GM13977 (cell line): ENCODE data around the gene NFIB.

Experiments
- DNase-seq: peaks from one replicate; pipeline ENCODE4 v3.0.0; 2012; ENCODE audit warnings: low spot score
- CTCF ChIP-seq: IDR thresholded peaks from 2 replicates; pipeline ENCODE4 v1.5.1; 2012; ENCODE audit warnings: mild to moderate bottlenecking, control low read depth; ENCODE audit not compliant: insufficient read depth; ENCODE audit errors: extremely low read depth, missing control alignments
- in situ Hi-C: fragments of 300-500 bp; cut with MboI; formaldehyde crosslinking; loops from one replicate; pipeline ENCODE4 v1.12.0; 2022; ENCODE audit warnings: low sequenced_read_pairs, low pct_unique_long_range_greater_than_20kb, mixed read lengths, inconsistent platforms; ENCODE audit not compliant: unreplicated experiment

The NFIB gene

DNA sequence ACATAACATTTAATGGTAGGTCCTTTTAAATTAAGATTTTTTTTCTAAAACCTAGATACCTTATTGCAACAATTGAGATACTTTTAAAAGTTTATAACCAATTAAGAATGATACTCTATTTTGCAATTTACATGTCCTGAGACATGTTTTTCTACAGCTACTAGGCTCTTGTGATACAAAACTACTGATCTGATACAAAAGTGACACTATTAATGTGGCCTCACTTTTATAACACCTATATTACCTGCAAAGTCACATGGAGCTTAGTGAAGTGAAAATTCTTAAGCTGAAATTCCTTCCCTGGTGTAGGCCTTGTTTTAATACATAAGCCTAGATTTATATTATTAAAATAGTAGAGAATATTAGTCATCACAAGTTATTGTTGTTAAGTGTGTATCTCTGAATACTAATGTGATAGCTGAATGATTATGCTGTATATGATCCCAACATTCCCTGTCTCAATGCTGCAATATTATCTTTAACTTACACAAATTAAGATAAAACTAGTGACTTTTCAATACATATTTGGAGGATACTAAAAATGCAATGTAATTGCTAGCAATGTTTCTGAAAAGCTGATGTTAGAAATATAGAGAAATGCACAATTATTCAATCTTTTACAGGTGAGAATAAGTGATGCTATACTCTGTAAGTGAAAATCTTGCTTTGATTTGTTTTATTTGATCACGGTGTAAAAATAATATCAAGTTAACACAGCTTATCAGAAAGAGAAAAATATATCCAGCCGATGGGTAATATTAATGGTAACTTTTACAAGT lies 2.6 kb downstream of the NFIB start:
- no peak for DNase-seq
- TF ChIP-seq CTCF: no peak
- in situ Hi-C loops: no loop called here

DNA sequence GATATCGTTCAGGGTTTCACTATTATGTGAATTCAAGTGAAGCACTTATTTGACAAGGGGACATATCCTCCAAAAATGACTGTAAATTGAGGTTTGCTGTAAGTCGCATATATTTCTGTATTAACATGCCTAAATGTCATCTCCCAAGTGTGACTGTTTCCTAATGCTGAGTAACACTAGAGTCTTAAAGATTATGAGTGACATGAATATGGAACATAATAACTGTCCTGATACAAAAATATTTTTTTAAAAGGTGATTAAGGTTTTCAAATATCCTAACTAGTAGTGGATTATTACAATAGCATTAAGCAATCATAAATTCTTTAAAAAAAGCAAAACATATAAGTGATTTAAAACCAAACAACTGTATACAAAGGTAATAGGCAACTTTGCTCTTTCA lies 3.6 kb downstream of the NFIB start:
- in situ Hi-C loops: no loop called here
- no peak for DNase-seq
- TF ChIP-seq CTCF: no peak

DNA sequence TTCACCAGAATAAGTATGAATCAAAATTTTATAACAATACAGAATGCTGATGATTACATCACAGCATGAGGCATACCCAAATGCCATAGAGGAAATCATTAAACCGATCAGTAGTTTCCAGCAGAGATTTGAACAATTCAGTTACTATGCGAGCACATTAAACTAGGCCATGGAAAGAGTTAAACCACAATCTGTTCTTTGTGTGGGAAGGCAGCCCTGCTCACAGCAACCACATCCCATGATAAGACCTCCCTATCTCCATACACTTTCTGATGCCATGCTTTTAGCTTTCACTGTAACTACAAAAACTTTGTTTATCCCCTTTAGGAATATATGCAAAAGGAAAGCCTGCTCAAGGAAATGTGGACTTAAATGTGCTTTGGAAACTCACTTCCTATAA lies 4.5 kb downstream of the NFIB start:
- no peak for DNase-seq
- no peak for TF ChIP-seq CTCF
- in situ Hi-C loops: no loop called here

- in situ Hi-C loops: no loop called here
- no peak for TF ChIP-seq CTCF
- no peak for DNase-seq
Observed at GRCh38 chr9:14308853-14309145, 5.1 kb downstream of the NFIB start.

DNA sequence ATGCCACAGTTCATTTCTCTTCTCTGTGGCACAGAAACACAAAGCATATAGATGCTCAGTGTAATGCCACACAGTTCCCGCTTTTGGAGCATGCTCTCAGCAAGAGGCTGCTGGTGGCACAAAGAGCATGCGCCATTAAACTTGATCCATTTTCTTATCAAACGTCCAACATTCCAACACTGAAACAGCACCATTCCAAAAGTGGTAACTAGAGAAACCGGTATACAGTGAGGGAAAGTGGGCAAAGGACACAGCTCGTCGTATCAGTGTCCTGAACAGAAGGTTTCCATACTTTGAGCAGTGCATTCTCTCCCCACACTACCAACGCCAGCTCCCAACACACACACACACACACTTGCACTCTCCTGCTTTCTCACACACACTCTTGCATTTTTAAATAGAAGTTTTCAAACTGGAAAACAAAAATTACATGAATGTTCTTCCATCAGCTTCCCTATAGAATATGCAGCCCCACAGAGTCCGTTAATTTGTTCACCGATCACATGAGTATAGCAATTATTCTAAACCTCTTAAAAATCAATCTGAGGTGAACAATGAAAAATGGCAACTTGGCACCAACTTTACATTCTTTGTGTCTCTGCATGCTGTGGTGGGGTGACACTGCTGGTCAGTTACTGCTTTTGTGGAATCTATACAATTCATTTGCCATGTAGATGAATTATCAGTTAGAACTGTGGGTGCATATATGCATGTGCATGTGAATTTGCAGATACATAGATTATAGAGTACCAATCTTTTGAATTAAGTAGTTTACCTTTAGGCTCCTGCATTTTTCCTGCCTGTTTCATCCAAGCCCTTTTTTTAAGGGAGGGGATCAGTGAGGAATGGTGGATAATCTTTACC lies 5.7 kb downstream of the NFIB start:
- no peak for TF ChIP-seq CTCF
- in situ Hi-C loops: no loop called here
- no peak for DNase-seq

DNA sequence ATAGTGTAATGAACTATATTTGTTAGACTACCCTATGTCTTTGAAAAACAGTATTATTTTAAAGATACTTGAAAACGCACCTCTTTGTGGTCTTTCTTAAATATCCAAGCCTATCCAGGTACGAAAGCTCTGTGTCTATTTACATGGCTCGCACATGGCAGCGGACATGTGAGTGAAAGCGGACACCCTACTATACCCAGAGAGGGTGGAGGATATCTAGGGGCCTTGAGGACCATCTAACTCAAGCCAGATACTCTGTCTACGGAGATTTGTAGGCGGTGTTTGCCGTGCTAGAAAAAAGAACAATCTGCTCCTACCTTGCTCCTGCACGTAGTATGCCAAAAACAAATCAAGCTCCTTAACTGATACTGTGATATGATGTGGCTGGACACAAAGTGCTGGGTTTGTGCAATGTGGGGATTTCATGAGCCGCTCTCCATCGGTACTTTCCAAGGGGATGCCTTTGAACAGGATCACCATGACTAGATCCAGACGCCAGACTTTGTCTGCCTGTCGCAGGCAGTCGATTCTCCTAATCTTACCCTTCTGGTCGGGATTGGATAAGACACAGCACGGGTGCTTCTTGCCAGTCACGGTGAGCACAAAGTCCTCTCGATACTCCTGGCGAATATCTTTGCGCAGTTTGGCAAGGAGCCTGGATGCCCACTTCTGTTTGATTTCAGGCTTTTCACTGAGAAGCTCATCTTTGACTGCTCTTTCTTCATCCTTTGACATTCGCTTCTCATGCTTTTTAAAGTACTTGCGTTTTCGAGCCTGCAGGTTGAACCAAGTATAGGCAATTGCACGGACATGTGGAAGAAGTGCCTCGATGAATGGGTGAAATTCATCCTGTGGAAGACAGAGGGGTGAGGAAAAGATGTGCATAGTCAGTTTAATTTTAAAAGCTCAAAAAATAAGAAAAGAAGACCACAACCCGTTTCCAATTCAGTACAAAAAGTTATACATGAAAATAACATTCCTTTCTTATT lies 7.0 kb downstream of the NFIB start:
- DNase-seq: no peak
- in situ Hi-C loops: no loop called here
- no peak for TF ChIP-seq CTCF
